GM23248 (cell line): Measurements from ENCODE around the gene KCNH2. TPM values are rescaled to one million over a fixed set of nuclear protein-coding genes. Genes with fewer than 3 reads are reported as not detected.

ENCODE experiments used
- DNase-seq: peaks from one replicate; pipeline ENCODE4 v3.0.0-alpha.2; 2015
- H2AFZ ChIP-seq: fragments of 200-600 bp; sonication (generic); 2 replicates; pipeline ENCODE4 v1.6.1; 2016; ENCODE audit warnings: antibody characterized with exemption
- H3F3A ChIP-seq: fragments of 200-600 bp; sonication (generic); 2 replicates; pipeline ENCODE4 v1.6.1; 2016; ENCODE audit warnings: mild to moderate bottlenecking, antibody characterized with exemption, mixed run types; ENCODE audit not compliant: insufficient read depth
- H3K27ac ChIP-seq: fragments of 200-600 bp; sonication (generic); 2 replicates; pipeline ENCODE4 v1.5.1; 2016; ENCODE audit warnings: mild to moderate bottlenecking
- H3K27me3 ChIP-seq: fragments of 200-600 bp; sonication (generic); replicated peaks from 2 replicates; pipeline ENCODE4 v1.6.1; 2016; ENCODE audit warnings: mild to moderate bottlenecking; ENCODE audit not compliant: insufficient read depth
- H3K36me3 ChIP-seq: fragments of 200-600 bp; sonication (generic); 2 replicates; pipeline ENCODE4 v1.6.1; 2016; ENCODE audit warnings: low read depth, mild to moderate bottlenecking
- H3K4me1 ChIP-seq: fragments of 200-600 bp; sonication (generic); 2 replicates; pipeline ENCODE4 v1.6.1; 2016; ENCODE audit warnings: mild to moderate bottlenecking; ENCODE audit not compliant: insufficient read depth
- H3K4me2 ChIP-seq: fragments of 200-600 bp; sonication (generic); one replicate; pipeline ENCODE4 v1.6.1; 2016; ENCODE audit warnings: mild to moderate bottlenecking; ENCODE audit not compliant: unreplicated experiment
- H3K4me3 ChIP-seq: fragments of 200-600 bp; sonication (generic); 2 replicates; pipeline ENCODE4 v1.5.1; 2016; ENCODE audit warnings: mild to moderate bottlenecking
- H3K79me2 ChIP-seq: fragments of 200-600 bp; sonication (generic); 2 replicates; pipeline ENCODE4 v1.6.1; 2016; ENCODE audit warnings: mild to moderate bottlenecking; ENCODE audit not compliant: insufficient read depth
- H3K9ac ChIP-seq: fragments of 200-600 bp; sonication (generic); 2 replicates; pipeline ENCODE4 v1.6.1; 2016; ENCODE audit warnings: mild to moderate bottlenecking
- H3K9me2 ChIP-seq: fragments of 200-600 bp; sonication (generic); 2 replicates; pipeline ENCODE4 v1.6.1; 2016; ENCODE audit warnings: mixed run types, mild to moderate bottlenecking, moderate library complexity; ENCODE audit not compliant: insufficient read depth
- H3K9me3 ChIP-seq: fragments of 200-600 bp; sonication (generic); one replicate; pipeline ENCODE4 v1.6.1; 2017; ENCODE audit warnings: low read depth
- H4K20me1 ChIP-seq: fragments of 200-600 bp; sonication (generic); 2 replicates; pipeline ENCODE4 v1.6.0; 2016; ENCODE audit not compliant: insufficient read depth
- EZH2 ChIP-seq: fragments of 200-600 bp; sonication (generic); IDR thresholded peaks from 2 replicates; pipeline ENCODE4 v1.6.1; 2018; ENCODE audit warnings: antibody characterized with exemption, mild to moderate bottlenecking; ENCODE audit not compliant: insufficient read depth, poor library complexity, severe bottlenecking
- EZH2phosphoT487 ChIP-seq: fragments of 200-600 bp; sonication (generic); IDR thresholded peaks from 2 replicates; pipeline ENCODE4 v1.6.1; 2018; ENCODE audit warnings: antibody characterized with exemption, moderate library complexity, mild to moderate bottlenecking, low read depth; ENCODE audit not compliant: insufficient read depth
- WGBS, 2 experiments: methylation state at CpG; one replicate each; pipeline ENCODE4 v1.1.6; 2015 to 2017; ENCODE audit warnings: low lambda C conversion rate in 2 of 2, low coverage in 1 of 2; ENCODE audit errors: missing lambda C conversion rate in 2 of 2; 5-methylcytosine and 5-hydroxymethylcytosine counted together
- in situ Hi-C: fragments of 300-500 bp; cut with MboI; formaldehyde crosslinking; loops from 2 replicates; pipeline ENCODE4 v1.15.0; 2020
- polyA plus RNA-seq: library from polyadenylated mRNA; unstranded; fragments of >200 nt; fragmentation: Nextera tagmentation; extraction: Ambion mirVana; gene quantifications from 2 replicates; pipeline ENCODE4 v1.2.1, GENCODE V29; 2016
- total RNA-seq: library from RNA; depleted of rRNA; stranded (reverse); fragments of >200 nt; shearing (Covaris generic); gene quantifications from 2 replicates; pipeline ENCODE4 v1.2.3, GENCODE V29; 2014

Gene KCNH2
- total and polyA plus RNA-seq, 2 experiments from 2014 or later = not detected

DNA sequence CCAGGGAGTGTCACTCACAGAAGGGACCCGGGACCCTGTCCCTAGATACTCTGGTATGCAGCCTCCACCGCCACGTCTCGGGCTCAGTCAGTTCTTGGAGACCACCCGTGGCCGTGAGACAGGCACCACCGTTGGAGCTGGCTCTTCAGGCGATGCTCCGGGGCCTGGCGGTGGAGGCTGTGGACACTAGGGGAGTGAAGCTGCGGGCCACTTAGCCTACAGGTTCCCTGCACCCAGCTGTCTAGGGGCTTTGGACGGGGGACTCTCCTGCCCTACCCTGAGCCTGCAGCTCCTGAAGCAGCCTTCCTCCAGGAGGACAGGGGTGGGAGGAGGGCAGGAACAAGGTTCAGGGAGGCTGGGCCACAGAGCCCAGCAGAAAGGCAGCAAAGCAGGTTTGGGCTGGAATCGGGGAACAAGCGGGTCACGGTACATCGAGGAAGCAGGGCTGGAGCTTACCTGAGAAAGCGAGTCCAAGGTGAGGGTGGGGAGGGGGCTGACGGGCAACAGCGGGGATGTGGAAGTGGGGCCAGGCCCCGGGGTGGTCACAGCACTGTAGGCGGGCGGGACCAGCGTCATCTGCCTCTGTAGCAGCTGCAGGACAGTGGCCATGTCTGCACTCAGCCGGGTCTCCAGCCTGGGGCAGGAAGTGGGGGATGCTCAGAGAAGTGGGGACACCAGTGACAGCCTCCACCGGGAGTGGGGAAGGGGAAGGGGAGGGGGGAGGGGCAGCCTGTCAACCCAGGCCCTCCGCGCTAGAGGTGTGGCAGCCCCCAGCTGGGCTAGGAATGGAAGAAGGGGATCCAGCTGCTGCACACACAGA, 31.5 kb downstream of the KCNH2 start:
- in situ Hi-C loops = no loop called here

DNA sequence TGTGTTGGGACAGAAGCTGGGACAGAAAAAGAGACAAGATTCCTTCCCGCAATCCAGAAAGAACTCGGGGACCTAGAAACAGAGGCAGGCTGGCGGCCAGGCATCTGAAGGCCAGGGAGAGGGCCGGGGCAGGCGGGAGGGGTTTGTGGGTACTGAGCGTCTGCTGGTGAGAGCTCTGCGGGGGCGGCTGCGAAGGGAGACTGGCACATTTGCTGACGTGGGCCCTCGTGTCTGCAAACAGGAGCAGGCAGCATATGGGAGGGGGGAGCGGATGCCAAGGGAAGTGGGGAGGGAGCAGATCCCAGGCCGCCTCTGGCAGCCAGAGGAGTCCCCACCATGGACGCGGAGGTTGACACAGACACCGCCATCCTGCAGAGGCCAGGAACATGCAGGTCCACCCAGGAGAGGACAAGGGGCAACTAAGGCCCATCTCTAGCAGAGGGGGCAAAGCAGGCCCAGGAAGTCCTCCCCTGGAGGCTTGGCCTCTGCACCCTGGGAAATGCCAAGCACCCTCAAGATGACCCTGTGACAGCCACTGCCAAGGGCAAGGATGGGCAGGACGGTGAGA, 32.2 kb downstream of the KCNH2 start:
- DNase-seq = no peak
- H3K36me3 ChIP-seq = no peaks in the 10 kb centered on the region
- H3K4me1 ChIP-seq = no peaks in the 10 kb centered on the region
- TF ChIP-seq EZH2phosphoT487 = no peak
- H2AFZ ChIP-seq = no peak overlapping the region
- H4K20me1 ChIP-seq = no peaks in the 10 kb centered on the region
- H3K9me3 ChIP-seq = no peaks in the 10 kb centered on the region
- H3K79me2 ChIP-seq = no peaks in the 10 kb centered on the region
- in situ Hi-C loops = no loop called here
- no peaks in the 10 kb centered on the region for H3K9me2 ChIP-seq
- no peak overlapping the region for H3K27ac ChIP-seq
- no peak overlapping the region for H3K4me3 ChIP-seq
- 51 to 54% methylated on average over 15 to 17 of the region's 17 CpGs for WGBS, 2 experiments
- peaks cover 6% of the 10 kb centered on the region; the same call in 1 of the 2 replicates for H3K27me3 ChIP-seq
- no peak overlapping the region for H3K9ac ChIP-seq
- no peak overlapping the region for H3K4me2 ChIP-seq
- H3F3A ChIP-seq = no peaks in the 10 kb centered on the region

More for the DNA sequence above, 31.5 kb downstream of the KCNH2 start:
- no peak for TF ChIP-seq EZH2
- TF ChIP-seq EZH2phosphoT487 = no peak
- no peaks in the 10 kb centered on the region for H3K36me3 ChIP-seq
- no peak overlapping the region for H3K27ac ChIP-seq
- no peaks in the 10 kb centered on the region for H3K79me2 ChIP-seq
- H3K9me3 ChIP-seq = no peaks in the 10 kb centered on the region
- no peak for DNase-seq
- H2AFZ ChIP-seq = no peak overlapping the region
- no peak overlapping the region for H3K4me2 ChIP-seq
- H3K27me3 ChIP-seq = peaks cover 6% of the 10 kb centered on the region; the same call in 1 of the 2 replicates
- H3K9me2 ChIP-seq = no peaks in the 10 kb centered on the region
- H3K4me3 ChIP-seq = no peak overlapping the region
- 64 to 72% methylated on average over 23 to 27 of the region's 27 CpGs for WGBS, 2 experiments
- no peaks in the 10 kb centered on the region for H4K20me1 ChIP-seq
- H3K9ac ChIP-seq = no peak overlapping the region
- no peaks in the 10 kb centered on the region for H3K4me1 ChIP-seq
- no peaks in the 10 kb centered on the region for H3F3A ChIP-seq

DNA sequence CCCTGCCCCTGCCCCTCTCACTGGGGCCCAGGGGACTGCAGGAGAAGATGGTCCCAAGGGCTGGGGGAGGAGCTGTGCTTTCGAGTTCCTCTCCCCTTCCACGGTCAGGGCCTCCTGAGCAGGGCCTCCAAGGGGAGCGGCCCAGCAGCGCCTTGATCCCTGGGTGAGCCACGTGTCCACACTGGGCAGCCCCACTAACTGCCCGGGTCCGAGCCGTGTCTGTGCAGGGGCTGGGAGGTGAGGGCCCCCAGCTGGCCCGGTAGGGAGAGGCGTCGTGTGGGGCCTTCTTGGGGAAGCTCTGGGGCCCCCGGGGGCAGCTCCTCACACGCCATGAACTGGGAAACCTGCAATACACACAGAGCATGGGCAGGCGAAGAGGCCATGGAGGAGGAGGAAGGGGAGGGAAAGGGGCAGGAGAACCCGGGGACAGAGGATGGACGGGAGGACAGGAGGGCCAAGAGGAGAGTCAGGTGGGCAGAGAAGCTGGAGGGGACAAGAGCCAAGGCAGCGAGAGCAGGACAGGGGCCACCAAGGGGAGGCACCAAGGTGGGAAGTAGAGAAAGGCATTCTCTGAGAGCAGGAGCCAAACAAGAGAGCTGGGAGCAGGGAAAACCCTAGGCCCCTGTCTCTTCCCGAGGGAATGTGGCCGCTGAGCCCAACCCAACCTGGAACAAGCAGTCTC, 32.8 kb downstream of the KCNH2 start:
- H3K9ac ChIP-seq = no peak overlapping the region
- peaks cover 11% of the 10 kb centered on the region for H3K27me3 ChIP-seq
- no peaks in the 10 kb centered on the region for H3K4me1 ChIP-seq
- no peak overlapping the region for H3K4me2 ChIP-seq
- no peaks in the 10 kb centered on the region for H3K9me2 ChIP-seq
- no peak overlapping the region for H3K27ac ChIP-seq
- no peak overlapping the region for H3K4me3 ChIP-seq
- H2AFZ ChIP-seq = no peak overlapping the region
- H3K9me3 ChIP-seq = no peaks in the 10 kb centered on the region
- no peaks in the 10 kb centered on the region for H4K20me1 ChIP-seq
- H3F3A ChIP-seq = no peaks in the 10 kb centered on the region
- no peaks in the 10 kb centered on the region for H3K79me2 ChIP-seq
- in situ Hi-C loops = no loop called here
- 52 to 53% methylated on average over 18 to 19 of the region's 19 CpGs for WGBS, 2 experiments
- no peaks in the 10 kb centered on the region for H3K36me3 ChIP-seq
- TF ChIP-seq EZH2 (no peak), EZH2phosphoT487 (no peak)
- DNase-seq = no peak

DNA sequence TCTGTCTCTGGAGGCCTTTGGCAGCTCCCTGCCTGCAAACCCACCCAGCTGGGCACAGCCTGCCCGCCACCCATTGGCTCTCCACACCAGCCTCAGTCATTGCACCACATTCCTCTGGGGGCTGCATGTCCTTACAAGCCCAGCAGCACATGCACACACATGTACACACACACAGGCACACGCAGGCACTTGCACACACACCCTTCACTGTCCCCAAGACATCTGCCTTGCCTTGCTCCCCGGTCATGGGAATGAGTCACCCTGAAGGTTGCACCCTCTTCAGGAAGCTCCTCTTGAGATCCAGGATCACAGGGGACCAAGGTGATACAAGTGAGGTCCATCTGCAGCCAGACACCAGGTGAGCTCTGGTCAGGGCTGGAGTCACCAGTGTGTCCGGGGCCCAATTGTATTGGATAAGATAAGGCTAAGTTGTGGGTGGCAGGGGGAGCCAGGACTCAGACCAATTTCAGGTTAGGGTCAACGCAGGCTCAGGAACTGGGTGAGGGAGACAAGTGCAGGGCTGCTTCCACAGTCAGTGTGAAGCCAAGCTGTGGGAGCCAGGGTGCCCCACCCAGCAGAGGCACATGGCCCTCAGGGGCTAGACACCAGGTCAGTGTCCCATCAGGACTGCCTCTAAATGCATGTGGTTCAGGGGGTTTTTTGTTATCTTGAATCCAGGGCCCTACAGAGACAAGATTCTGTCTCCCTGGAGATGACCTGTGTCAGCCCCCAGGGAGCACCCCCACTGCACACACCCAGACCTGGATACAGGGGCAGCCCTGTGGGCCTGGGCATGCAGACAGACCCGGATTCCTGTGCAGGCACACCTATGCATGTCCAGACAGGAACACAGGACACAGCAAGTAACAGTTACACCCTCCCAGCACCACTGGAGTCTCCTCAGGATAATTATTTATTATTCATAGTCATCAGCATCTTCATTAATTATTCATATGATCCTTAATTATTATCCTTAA, 33.8 kb downstream of the KCNH2 start:
- H3K9me2 ChIP-seq = no peaks in the 10 kb centered on the region
- no peak overlapping the region for H3K4me2 ChIP-seq
- H3K9me3 ChIP-seq = no peaks in the 10 kb centered on the region
- H3F3A ChIP-seq = no peaks in the 10 kb centered on the region
- H2AFZ ChIP-seq = no peak overlapping the region
- no peak overlapping the region for H3K4me3 ChIP-seq
- 60 to 64% methylated on average over 6 of the region's 6 CpGs for WGBS, 2 experiments
- H3K36me3 ChIP-seq = no peaks in the 10 kb centered on the region
- no peaks in the 10 kb centered on the region for H3K4me1 ChIP-seq
- in situ Hi-C loops = no loop called here
- H3K27me3 ChIP-seq = peaks cover 13% of the 10 kb centered on the region
- H3K79me2 ChIP-seq = no peaks in the 10 kb centered on the region
- H3K9ac ChIP-seq = no peak overlapping the region
- H3K27ac ChIP-seq = no peak overlapping the region
- TF ChIP-seq EZH2 = no peak
- no peak for TF ChIP-seq EZH2phosphoT487
- no peak for DNase-seq
- H4K20me1 ChIP-seq = no peaks in the 10 kb centered on the region
